Liver (tissue), 9 donors: ENCODE results near the gene FREM1. TPM values are rescaled to one million over a fixed set of nuclear protein-coding genes. Genes with fewer than 3 reads are reported as not detected.

Experiments
- DNase-seq: peaks from one replicate; pipeline ENCODE4 v3.0.0-alpha.2; 2017; ENCODE audit warnings: low spot score
- H3K27ac ChIP-seq, 2 donors: one replicate each; pipeline ENCODE4 v1.7.0; 2013; ENCODE audit warnings: inconsistent platforms in 2 of 2, low read length in 2 of 2, control low read depth in 1 of 2, low read depth in 1 of 2, mild to moderate bottlenecking in 1 of 2
- H3K27me3 ChIP-seq, 4 donors: one replicate each; pipeline versions ENCODE4 v1.6.1 to v1.7.0; 2013; ENCODE audit warnings: low read length in 3 of 4, inconsistent platforms in 1 of 4, mild to moderate bottlenecking in 1 of 4, moderate library complexity in 1 of 4; ENCODE audit not compliant: control insufficient read depth in 4 of 4, insufficient read depth in 4 of 4
- H3K36me3 ChIP-seq, 4 donors: one replicate each; pipeline versions ENCODE4 v1.6.1 to v1.7.0; 2013; ENCODE audit warnings: low read length in 3 of 4, mild to moderate bottlenecking in 3 of 4, low read depth in 1 of 4, moderate library complexity in 1 of 4; ENCODE audit not compliant: control insufficient read depth in 4 of 4, insufficient read depth in 3 of 4
- H3K4me1 ChIP-seq, 4 donors: one replicate each; pipeline versions ENCODE4 v1.6.1 to v1.7.0; 2013; ENCODE audit warnings: low read length in 3 of 4, mild to moderate bottlenecking in 3 of 4, moderate library complexity in 1 of 4; ENCODE audit not compliant: control insufficient read depth in 4 of 4, insufficient read depth in 4 of 4
- H3K4me3 ChIP-seq, 3 donors: one replicate each; pipeline versions ENCODE4 v1.6.1 to v1.7.0; 2013; ENCODE audit warnings: low read length in 3 of 3, control low read depth in 1 of 3, low read depth in 1 of 3, mild to moderate bottlenecking in 1 of 3
- H3K9ac ChIP-seq, 2 donors: one replicate each; pipeline ENCODE4 v1.7.0; 2013; ENCODE audit warnings: low read length in 2 of 2, mild to moderate bottlenecking in 2 of 2, moderate library complexity in 2 of 2, control low read depth in 1 of 2, low read depth in 1 of 2
- H3K9me3 ChIP-seq, 4 donors: one replicate each; pipeline versions ENCODE4 v1.6.1 to v1.7.0; 2013; ENCODE audit warnings: low read length in 3 of 4; ENCODE audit not compliant: control insufficient read depth in 4 of 4
- ATF3 ChIP-seq: IDR thresholded peaks from 2 replicates; pipeline ENCODE4 v1.6.1; 2016; ENCODE audit warnings: antibody characterized with exemption
- CTCF ChIP-seq: fragments of 150-350 bp; IDR thresholded peaks from 2 replicates; pipeline ENCODE4 v1.5.1; 2017; ENCODE audit warnings: improper control_type of control experiment, low read depth, low read length; ENCODE audit not compliant: missing input control
- EGR1 ChIP-seq, 2 donors: IDR thresholded peaks; 2 replicates each; pipeline ENCODE4 v1.6.1; 2016 to 2018; ENCODE audit warnings: antibody characterized with exemption in 2 of 2, low read depth in 2 of 2
- FOXA1 ChIP-seq: IDR thresholded peaks from 2 replicates; pipeline ENCODE4 v1.6.1; 2016; ENCODE audit warnings: antibody characterized with exemption
- FOXA2 ChIP-seq: IDR thresholded peaks from 2 replicates; pipeline ENCODE4 v1.6.1; 2016; ENCODE audit warnings: antibody characterized with exemption
- GABPA ChIP-seq, 2 donors: IDR thresholded peaks in 1 of 2; conservative IDR thresholded peaks in 1 of 2; 2 replicates each; pipeline ENCODE4 v1.6.1; 2016; ENCODE audit warnings: antibody characterized with exemption in 2 of 2, mild to moderate bottlenecking in 1 of 2, moderate library complexity in 1 of 2
- HNF4A ChIP-seq, 2 donors: conservative IDR thresholded peaks; 2 replicates each; pipeline ENCODE4 v1.6.1; 2016; ENCODE audit warnings: antibody characterized with exemption in 2 of 2, mild to moderate bottlenecking in 2 of 2
- HNF4G ChIP-seq: IDR thresholded peaks from 2 replicates; pipeline ENCODE4 v1.6.1; 2016; ENCODE audit warnings: antibody characterized with exemption
- MAX ChIP-seq: IDR thresholded peaks from 2 replicates; pipeline ENCODE4 v1.6.1; 2016; ENCODE audit warnings: antibody characterized with exemption
- NR2F2 ChIP-seq: IDR thresholded peaks from 2 replicates; pipeline ENCODE4 v1.6.1; 2016; ENCODE audit warnings: antibody characterized with exemption
- RAD21 ChIP-seq, 2 donors: IDR thresholded peaks; 2 replicates each; pipeline ENCODE4 v1.6.1; 2016; ENCODE audit warnings: antibody characterized with exemption in 2 of 2, mild to moderate bottlenecking in 2 of 2
- REST ChIP-seq: IDR thresholded peaks from 2 replicates; pipeline ENCODE4 v1.6.1; 2016; ENCODE audit warnings: antibody characterized with exemption, mild to moderate bottlenecking
- RXRA ChIP-seq, 2 donors: IDR thresholded peaks; 2 replicates each; pipeline ENCODE4 v1.6.1; 2017 to 2018; ENCODE audit warnings: antibody characterized with exemption in 2 of 2, mild to moderate bottlenecking in 1 of 2
- TAF1 ChIP-seq: conservative IDR thresholded peaks from 2 replicates; pipeline ENCODE4 v1.6.1; 2016; ENCODE audit warnings: antibody characterized with exemption, mild to moderate bottlenecking
- YY1 ChIP-seq: IDR thresholded peaks from 2 replicates; pipeline ENCODE4 v1.6.1; 2016; ENCODE audit warnings: antibody characterized with exemption, mild to moderate bottlenecking
- ZBTB33 ChIP-seq: IDR thresholded peaks from 2 replicates; pipeline ENCODE4 v1.6.1; 2016; ENCODE audit warnings: antibody characterized with exemption
- WGBS: extraction: QIAGEN DNeasy Blood & Tissue Kit; methylation state at CpG from one replicate; pipeline ENCODE4 v1.1.7; 2013; 5-methylcytosine and 5-hydroxymethylcytosine counted together
- polyA plus RNA-seq, 2 donors: library from polyadenylated mRNA; stranded (reverse) in 1 of 2; unstranded in 1 of 2; fragments of 200-250 nt in 1 of 2; fragments of >200 nt in 1 of 2; fragmentation: Nextera tagmentation in 1 of 2; extraction: Ambion mirVana in 1 of 2; gene quantifications; one replicate each; pipeline versions ENCODE4 v1.2.1 to v1.2.3, GENCODE V29; 2013 to 2015
- total RNA-seq, 2 donors: library from RNA; depleted of rRNA; stranded (reverse); fragments of >200 nt; gene quantifications; one replicate each; pipeline ENCODE4 v1.2.3, GENCODE V29; 2014
- donor health status: healthy.
- donor health status: healthy.
- donor health status: healthy.
- donor health status: healthy.
- donor health status: healthy.

Gene FREM1
- total and polyA plus RNA-seq, 4 donors, result 0.39 to 4.7 (median 1.1) TPM

GRCh38 chr9:14813336-14814248, 96.6 kb downstream of the FREM1 start:
- 70% methylated on average over 12 of the region's 12 CpGs for WGBS

More at GRCh38 chr9:14813336-14814248, 96.6 kb downstream of the FREM1 start:
- no peaks in the 10 kb centered on the region for H3K27me3 ChIP-seq
- H3K9ac ChIP-seq, result no peak overlapping the region
- H3K4me3 ChIP-seq, result no peak overlapping the region
- H3K9me3 ChIP-seq, result no peaks in the 10 kb centered on the region
- H3K36me3 ChIP-seq, result no peaks in the 10 kb centered on the region
- no peaks in the 10 kb centered on the region for H3K4me1 ChIP-seq
- TF ChIP-seq RXRA (IDR thresholded peaks at IDR 0.05) (no peak), FOXA1 (no peak), MAX (no peak), ATF3 (no peak), GABPA (IDR thresholded peaks at IDR 0.05 in 1 of 2, conservative IDR thresholded peaks at IDR 0.05 in 1 of 2) (no peak), NR2F2 (no peak), REST (no peak), HNF4G (no peak), FOXA2 (no peak), CTCF (no peak), ZBTB33 (no peak), TAF1 (no peak), EGR1 (IDR thresholded peaks at IDR 0.05; ENCODE audit: low read depth in 2 of 2) (no peak), YY1 (no peak), HNF4A (conservative IDR thresholded peaks at IDR 0.05) (no peak), RAD21 (IDR thresholded peaks at IDR 0.05) (no peak)
- no peak for DNase-seq
- H3K27ac ChIP-seq, result no peak overlapping the region
